GM19395 (cell line): Measurements from ENCODE around the gene WDR93.

Experiments
- ATAC-seq: cut with Tn5 transposase; IDR thresholded peaks from one replicate; pipeline ENCODE4 v1.9.1; 2021; ENCODE audit warnings: mild to moderate bottlenecking, moderate library complexity; ENCODE audit not compliant: unreplicated experiment

Gene WDR93

DNA sequence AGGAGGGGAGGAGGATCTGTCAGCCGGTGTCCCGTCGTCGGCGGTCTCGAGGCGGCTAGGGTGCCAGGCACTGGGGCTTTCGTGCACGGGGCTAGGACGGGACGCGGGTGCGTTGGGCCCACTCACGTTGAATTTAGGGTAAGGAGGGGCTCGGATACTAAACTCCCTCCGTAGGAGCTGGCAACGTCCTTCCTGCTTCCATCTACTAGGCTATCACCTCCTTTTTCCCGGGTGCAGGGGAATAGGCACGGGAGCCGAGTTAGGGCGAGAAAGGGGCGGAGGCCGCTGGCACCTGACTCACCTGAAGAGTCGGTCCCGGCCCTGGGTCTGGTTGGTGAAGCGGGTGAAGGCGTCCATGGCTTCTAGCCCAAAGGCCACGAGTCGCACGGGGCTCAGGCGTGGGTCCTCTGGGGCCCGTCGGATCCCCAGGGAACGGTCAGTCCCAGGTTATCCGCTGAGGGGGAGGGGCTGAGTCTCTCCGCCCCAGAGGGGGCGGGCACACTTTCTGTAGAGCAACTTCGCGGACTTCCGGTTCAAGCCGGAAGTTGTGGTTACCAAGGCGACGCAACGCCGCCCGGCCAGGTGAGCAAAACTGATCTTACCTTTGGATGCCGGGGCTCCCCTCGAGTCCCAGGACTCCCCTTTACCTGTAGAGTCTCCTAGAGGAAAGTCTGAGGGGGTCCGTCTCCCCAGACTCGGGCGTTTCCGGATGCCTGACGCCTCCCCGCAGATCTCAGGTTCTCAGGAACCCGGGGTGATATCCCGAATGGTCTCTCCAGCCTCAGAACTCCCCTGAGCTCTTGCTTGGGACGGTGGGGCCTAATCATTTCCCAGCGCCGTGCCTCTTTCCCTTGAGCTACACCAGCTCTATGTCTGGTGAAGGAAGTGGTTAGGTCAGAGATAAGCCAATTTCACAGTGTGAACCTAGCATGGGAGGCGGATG lies at the start of gene WDR93, which contains the start of gene PEX11A:
Gene WDR93, plus strand, starts transcription at position 536 of the 943 bp plus-strand sequence. CDS start 10,936 bp downstream, outside the sequence.
Gene PEX11A, minus strand, starts transcription at position 479 of the 943 bp plus-strand sequence. Its CDS starts 122 bp downstream, at position 357.
- peak; percentile 92 for ATAC-seq

DNA sequence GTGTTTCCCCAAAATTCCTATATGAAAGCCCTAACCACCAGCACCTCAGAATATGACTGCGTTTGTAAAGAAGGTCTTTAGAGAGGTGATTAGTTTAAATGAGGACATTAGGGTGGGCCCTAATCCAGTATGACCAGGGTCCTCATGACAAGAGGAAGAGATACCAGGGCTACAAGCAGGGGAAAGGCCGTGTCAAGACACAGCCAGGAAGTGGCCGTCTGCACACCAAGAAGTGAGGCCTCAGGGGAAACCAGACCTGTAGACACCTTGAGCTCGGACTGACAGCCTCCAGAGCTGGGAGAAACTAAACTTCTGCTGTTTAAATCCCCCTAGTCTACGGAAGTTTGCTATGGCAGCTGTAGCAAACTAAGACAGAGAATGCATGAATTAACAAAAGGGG lies 49.6 kb upstream of the WDR93 start:
- ATAC-seq = no peak

DNA sequence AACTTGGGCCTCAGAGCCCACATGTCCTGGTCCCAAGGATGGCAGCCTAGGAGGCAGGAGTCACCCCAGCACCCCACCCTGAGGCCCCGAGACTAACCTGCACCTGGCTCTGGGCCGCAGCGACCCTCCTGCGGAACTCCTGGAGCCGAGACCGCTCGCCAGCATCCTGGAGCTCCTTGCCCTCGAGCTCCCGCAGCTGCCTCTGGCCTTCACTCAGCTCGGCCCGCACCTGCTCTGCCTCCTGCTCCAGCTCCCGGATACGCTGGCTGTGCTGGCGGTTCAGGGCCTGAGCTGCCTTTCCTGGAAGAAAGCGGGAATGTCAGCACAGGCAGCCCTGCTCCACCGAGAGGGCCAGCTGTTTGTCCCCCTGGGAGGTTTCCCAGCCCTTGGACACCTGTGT lies 48.5 kb upstream of the WDR93 start:
- ATAC-seq = no peak

DNA sequence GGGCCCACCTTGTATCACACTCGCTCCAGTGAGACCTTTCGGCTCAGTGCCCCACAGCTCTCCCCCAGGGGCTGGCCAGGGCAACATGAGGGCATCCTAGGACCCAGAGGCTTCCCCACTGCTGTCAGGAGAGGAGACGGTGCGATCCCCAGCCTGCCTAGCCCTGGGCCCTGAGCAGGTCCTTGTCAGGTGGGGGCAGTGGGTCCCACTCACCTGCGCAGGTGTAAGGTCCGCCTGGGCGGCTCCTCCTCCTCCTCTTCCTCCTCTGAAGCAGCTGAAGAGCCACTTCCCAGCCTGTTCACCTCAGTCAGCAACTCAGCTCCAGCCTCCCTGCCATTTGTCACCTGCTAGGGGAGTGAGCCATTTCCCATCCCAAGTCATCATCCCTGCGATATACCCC lies 44.9 kb upstream of the WDR93 start:
- ATAC-seq = no peak

DNA sequence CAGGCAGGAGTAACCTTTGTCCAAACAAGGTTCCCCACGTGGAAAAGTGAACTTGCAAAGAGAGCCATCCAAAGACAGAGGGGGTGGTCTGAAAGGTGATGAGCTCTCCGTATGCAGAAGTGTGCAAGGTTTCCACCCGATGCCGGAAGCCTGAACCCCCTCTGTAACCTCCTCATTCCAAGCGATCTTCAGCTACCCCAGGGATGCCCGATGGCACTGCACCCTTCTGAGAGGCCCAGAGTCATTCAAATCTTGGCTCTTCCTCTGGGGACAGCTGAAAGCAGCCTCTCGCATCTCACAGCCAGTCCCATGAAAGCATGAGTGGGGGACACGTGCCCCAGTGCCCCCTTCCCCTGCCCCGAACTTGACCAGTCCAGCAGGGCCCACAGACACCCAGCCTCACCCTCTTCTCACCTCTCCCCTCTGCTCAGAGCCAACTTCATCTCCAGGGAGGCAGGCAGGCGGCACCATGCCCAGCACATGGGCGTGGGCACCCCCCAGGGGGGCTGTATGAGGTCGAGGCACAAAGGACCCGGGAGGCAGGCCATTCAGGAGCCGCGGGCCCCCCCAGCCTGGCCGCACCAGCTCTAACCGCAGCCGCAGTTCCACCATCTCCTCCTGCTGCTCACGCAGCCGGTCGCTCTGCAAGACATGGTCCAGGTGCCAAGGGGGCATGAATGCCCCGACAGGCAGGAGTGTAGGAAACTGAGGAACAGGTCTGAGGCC lies 44.0 kb upstream of the WDR93 start:
- no peak for ATAC-seq

DNA sequence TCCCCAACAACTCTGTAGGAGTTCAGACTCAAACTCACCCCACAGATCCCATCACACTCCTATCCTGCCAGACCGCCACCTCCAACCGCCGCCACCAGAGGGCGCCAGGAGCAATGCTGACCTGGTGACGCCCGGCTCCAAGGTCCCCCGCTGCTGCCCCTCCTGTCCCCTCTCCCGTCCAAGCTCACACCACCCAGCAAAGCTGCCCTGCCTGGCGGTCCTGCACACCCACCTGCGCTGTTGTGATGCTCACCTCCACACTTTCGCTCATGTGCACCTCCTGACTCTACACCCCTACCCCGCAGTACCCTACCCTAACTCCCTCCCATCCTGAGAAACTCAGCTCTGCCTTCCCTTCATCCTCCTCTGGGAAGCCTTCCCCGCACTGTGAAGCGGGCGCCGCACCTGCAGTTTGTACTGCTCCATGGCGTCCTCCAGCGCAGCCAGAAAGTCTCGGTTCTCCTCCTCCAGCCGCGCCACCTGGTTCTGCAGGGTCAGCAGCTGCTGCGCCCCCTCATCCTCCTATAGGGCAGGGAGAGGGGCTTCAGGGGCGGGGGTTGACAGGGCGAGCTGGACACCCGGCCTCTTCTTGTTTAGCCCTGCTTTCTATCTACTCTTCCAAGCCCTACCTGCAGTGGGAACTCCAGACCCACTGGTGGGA lies 43.3 kb upstream of the WDR93 start:
- ATAC-seq = peak; percentile 57

DNA sequence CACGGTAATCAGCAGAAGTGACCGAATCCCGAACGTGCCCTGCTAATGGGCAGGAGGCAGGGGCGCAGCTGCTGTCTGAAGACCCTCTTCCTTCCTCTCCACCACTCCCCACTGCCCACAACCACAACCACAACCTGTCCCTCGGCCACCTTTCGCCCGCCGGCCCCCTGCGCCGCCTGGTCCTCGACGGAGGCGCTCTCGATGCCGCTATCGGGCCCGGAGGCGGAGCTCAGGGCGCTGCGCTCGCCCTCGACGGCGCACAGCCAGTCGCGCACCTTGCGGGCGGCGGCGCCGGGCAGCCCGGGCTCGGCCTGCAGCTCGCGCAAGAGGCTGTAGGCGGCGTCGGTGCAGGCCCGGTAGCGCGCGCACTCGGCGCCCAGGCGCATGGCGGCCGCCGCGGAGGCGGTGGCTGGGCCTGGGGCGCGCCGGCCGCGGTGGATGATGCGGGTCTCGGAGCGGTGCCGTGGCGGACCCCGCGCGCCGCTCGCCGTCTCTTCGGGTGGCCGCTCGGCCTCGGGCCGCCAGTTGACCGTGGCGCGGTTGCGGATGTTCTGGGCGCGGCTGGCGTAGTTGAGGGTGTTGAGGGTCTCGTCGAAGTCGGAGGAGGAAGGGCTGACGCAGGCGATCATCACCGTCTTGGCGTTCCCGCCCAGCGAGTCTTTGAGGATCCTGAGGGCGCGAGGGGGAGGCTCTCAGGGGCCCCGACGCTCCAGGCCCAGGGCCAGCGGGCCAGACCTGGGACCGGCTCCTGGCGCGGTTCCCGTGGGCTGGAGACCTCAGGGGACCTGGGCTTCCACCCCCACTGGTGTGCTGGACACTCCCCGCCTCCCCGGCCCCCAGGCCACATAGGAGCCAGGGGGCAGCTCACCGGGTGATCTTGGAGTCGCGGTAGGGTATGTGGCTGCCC lies 42.3 kb upstream of the WDR93 start:
- no peak for ATAC-seq

DNA sequence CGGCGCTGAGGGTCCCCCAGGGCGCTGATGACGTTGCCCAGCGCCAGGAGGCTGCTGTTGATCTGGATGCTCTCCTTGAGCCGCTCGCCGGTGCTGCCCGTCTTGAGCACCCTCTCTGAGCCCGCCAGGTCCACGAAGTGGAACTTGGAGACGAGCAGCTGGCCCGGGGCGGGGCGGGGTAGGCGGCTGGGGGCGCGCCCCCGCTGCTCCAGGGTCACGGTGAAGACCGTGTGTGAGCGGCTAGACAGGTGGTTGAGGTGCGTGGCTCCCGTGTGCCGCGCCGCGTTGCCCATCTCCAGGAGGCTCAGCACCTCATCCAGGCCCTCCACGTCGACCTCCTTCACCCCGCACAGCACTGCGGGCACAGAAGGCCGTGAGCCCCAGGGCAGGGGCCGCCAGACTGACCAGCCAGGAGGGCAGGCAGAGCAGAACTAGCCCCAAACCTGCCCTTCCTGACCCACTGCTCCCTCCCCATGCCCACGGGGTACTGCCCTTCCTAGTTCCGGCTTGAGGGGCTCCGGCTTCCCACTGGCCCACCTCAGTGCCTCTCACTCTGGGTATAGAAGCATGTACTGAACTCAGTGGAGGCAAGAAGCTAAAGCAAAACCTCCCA lies 41.5 kb upstream of the WDR93 start:
- no peak for ATAC-seq

DNA sequence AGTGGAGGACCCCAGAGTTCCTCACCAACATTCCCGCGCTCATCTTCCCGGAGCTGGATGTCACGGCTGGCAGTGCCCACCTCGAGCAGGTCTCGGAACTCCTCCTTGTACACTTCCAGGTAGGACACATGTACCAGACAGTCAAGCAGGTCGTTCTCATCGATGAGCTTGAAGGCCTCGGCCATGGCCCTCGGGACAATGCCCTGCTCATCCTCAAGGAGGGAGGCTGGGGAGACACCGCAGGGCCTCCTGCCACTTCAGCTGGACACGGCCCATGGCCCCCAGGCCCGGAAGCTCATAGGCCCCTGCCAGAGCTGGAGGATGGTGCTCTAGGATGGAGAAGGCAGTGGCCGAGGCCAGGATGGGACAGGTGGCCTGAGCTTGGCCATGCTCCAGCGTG lies 40.9 kb upstream of the WDR93 start:
- ATAC-seq = no peak

DNA sequence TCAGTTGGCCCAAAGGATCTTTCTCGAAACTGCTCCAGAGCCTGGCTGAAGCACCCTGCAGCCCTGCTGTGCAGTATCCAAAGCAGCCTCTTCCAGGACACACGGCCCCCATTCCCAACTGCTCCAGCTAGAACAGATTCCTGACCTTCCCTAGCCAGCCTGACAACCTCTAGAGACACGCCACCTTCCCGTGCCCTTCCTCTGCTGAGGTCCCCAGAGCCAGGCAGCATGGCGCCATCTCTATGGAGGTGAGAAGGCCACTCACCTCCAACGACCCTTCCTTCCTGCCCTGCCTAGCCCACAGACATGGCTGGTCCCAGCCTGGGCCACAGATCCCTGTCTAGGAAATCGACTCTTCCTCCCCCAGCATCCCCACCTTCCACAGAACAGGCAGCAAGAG lies 38.5 kb upstream of the WDR93 start:
- ATAC-seq = no peak

DNA sequence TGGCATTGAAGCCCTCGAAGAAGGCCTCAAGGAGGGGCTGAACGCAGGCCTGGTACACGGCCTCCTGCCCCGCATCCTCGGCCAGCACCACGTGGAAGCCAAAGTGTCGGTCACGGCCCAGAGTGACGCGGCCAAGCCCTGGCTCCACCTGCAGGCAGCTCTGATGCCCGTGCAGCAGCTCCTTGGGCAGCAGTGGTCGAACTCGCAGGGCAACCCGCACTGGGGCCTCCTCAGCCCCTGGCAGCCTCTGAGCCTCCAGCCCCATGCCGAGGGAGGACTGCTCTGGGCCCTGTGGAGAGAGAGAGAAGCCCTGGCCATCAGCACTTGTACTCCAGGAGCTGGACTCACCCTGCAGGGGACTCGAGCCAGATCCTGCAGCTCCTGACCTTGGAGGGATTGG lies 37.9 kb upstream of the WDR93 start:
- no peak for ATAC-seq

DNA sequence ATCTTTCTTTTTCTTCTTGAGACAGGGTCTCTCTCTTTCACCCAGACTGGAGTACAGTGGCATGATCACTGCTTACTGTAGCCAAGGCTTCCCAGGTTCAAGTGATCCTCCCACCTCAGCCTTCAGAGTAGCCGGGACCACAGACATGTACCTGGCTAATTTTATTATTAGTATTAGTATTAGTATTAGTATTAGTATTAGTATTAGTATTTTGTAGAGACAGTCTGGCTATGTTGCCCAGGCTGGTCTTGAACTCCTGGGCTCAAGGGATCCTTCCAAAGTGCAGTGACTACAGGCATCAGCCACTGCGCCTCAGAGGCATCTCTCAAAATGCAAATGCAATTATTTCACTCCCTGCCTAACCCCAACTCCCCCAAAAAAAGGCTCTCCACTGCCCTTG lies 37.0 kb upstream of the WDR93 start:
- no peak for ATAC-seq

DNA sequence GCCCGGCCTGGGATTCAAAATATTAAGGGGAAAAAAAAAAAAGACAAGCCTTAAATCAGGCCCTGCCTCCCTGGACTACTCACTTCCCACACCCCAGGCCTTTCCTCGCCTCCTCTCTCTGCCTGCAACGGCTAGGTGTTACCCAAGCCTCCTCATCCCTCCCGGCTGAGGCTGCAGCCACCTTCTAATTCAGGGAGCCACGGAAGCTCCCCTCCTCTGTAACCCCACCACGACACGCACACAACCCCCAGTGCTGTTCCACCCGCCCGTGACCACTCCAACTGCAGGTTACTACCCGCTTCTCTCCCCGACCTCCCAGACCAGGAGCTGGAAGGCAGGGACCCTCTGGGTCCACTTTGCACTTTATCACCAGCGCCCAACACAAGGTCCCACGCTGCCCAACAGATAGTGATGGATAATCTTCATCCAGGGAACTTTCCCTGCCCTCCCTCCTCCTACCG lies 36.3 kb upstream of the WDR93 start:
- ATAC-seq = no peak

DNA sequence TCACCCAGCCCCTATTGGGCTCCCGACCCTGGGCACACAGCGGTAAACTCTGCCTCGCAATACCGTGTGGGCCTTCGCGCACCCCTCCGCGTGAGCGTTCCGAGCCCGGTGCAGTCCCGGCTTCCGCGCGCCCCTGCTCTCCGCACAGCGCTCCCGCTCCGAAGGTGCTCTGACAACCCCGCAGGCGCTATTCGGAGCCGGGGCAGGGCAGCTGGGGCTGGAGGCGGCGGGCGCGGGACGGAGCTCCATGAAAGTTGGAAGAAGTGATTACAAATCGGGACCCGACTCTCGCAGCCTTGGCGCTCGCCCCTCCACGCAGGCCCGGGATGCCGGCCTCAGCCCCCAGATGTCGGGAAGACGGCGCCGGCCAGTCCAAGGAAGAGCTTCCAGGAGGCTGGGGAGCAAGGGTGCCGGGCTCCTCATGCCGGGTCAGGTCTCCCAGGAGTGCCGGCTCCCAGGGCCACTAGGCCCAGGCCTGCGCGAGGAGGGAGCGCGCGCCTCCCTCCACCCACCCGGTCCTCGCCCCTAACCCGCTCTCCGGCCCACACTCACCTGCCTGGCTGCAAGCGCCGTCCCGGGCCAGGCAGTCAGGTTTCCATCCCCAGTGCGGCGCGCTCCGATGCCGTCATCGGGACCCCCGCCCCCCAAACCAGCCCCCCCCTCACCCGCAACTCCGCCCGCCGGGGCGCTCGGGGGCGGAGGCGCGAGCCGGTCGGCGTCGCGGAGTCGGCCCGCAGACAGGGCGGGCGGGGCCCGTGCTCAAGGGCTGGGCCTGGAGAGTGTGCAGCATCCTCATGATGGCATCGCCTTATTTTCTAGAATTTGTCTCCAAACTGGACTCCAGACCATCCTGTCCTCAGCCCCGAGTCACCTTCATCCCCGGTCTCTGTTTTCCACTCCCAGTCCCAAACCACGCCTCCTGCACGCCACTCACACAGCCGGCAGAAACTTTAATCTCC lies 35.5 kb upstream of the WDR93 start, which contains the start of gene KIF7:
Gene KIF7, minus strand, starts transcription at position 621 of the 959 bp plus-strand sequence. CDS start 2,537 bp downstream, outside the sequence.
- no peak for ATAC-seq

DNA sequence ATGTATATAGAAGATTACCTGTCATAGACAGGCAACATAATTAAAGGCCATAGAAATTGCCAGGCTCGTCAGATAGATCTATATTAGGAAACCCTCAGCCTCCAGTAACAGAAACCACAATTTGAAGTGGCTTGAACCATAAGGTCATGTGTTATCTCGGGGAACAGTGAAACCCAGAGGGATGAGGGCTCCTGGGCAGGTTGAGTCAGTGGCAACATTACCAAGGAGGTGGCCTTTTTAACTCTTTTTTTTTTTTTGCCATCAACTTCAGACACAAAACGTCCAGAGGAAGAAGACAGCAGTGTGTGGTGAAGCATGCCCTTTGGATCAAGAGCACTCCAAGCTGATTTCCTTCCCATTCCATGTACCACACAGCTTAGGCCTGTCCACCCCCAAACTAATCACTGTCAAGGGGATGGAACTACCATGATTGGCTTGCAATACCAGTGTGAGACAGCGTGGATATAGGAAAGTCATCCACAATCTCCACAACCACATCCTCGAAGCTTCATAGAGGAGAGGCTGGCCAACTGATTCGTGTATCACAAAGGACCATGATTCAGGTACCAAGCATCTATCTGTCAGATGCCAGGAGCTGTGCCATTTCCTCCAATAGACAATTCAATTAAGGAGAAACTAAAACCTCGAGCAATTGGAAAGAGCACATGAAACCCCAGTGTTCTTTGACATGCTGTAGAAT lies 34.3 kb upstream of the WDR93 start:
- ATAC-seq = no peak

DNA sequence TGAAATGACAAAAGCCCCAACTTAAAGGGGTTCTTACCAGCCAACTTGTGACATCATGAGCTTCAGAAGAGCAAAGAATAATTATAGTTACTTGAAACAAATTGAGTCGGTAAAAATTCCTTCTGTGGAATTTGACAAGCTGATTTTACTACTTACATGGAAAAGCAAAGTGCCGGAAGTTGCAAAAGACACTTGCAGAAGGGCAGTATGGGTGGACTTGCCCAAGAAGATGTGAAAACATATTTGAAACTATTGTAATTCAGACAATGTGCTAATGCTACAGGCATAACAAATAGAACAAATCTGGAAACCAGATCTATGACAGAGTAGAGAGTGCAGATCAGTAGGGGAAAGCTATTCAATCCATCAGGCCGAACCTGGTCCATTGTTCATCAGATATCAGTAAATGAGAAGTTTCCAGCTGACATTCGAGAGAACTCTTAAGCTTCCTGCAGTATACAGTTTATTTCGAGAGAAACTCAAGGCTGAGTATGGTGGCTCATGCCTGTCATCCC lies 32.9 kb upstream of the WDR93 start:
- no peak for ATAC-seq

DNA sequence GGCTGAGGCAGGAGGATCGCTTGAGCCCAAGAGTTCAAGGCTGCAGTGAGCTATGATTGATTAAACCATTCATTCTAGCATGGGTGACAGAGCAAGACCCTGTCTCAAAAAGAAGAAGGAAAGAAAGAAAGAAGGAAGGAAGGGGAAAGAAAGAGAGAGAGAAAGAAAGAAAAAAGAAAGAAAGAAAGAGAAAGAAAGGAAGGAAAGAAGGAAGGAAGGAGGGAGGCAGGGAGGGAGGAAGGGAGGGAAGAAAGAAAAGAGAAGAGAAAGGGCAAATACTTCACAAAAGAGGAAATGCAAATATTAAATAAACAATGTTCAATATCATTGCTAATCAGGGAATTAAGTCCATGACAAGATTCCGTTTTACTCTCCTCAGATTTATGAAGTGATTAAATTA lies 31.3 kb upstream of the WDR93 start:
- no peak for ATAC-seq

DNA sequence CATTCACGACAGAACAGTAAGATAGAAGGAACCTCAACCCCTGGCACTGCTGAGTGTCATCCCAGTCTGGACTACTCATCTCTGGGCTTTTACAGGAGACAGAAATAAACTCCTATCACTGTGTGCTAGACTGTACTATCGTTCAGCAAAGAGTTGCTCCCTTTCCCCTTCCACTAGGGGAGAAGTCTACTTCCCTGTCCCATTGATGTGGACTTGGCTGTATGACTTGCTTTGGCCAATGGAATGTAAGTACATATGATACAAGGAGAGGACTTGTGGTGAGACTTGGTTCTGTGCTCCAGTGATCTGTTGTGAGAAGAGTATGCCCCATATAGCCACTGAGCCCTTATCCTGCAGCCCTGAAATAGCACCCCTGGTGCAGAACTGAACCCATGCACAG lies 30.1 kb upstream of the WDR93 start:
- no peak for ATAC-seq
